K562 (cell line): ENCODE results near the gene USH2A.

Experiments
- CTCF ChIP-seq, 3 experiments: IDR thresholded peaks in 2 of 3; conservative IDR thresholded peaks in 1 of 3; 2 replicates each; pipeline ENCODE4 v1.5.1; 2011 to 2012; ENCODE audit warnings: low read length in 3 of 3, mild to moderate bottlenecking in 3 of 3, control low read depth in 2 of 3, improper control_type of control experiment in 1 of 3, inconsistent platforms in 1 of 3, low read depth in 1 of 3, mixed read lengths in 1 of 3, moderate library complexity in 1 of 3; ENCODE audit not compliant: insufficient read depth in 2 of 3
- EGR1 ChIP-seq: fragments of 450-650 bp; conservative IDR thresholded peaks from 2 replicates; pipeline ENCODE4 v1.6.1; 2017; ENCODE audit warnings: mild to moderate bottlenecking
- ELF4 ChIP-seq: fragments of 450-650 bp; formaldehyde crosslinking; IDR thresholded peaks from 2 replicates; pipeline ENCODE4 v1.4.0; 2022; ENCODE audit warnings: missing genetic modification characterization
- HNRNPLL ChIP-seq: fragments of 200-400 bp; formaldehyde crosslinking; IDR thresholded peaks from 2 replicates; pipeline ENCODE4 v1.6.1; 2017; ENCODE audit warnings: low read length, low read depth, mild to moderate bottlenecking; ENCODE audit not compliant: poor library complexity, severe bottlenecking
- RFX1 ChIP-seq: fragments of 450-650 bp; IDR thresholded peaks from 2 replicates; pipeline ENCODE4 v1.6.1; 2016; ENCODE audit warnings: mild to moderate bottlenecking, moderate library complexity
- SIN3A ChIP-seq, 2 experiments: fragments of 150-350 bp in 1 of 2; IDR thresholded peaks; 2 replicates each; pipeline ENCODE4 v1.6.1; 2011 to 2016; ENCODE audit warnings: borderline replicate concordance in 2 of 2, low read depth in 2 of 2, low read length in 2 of 2, mild to moderate bottlenecking in 2 of 2, moderate library complexity in 2 of 2; ENCODE audit not compliant: control insufficient read depth in 1 of 2
- TCF3 ChIP-seq: sonication (generic); formaldehyde crosslinking; IDR thresholded peaks from 2 replicates; pipeline ENCODE4 v1.4.0; 2020; ENCODE audit warnings: mild to moderate bottlenecking, missing genetic modification reagents
- ZNF695 ChIP-seq: fragments of 450-650 bp; formaldehyde crosslinking; IDR thresholded peaks from 2 replicates; pipeline ENCODE4 v1.4.0; 2020; ENCODE audit warnings: mild to moderate bottlenecking, moderate library complexity

DNA sequence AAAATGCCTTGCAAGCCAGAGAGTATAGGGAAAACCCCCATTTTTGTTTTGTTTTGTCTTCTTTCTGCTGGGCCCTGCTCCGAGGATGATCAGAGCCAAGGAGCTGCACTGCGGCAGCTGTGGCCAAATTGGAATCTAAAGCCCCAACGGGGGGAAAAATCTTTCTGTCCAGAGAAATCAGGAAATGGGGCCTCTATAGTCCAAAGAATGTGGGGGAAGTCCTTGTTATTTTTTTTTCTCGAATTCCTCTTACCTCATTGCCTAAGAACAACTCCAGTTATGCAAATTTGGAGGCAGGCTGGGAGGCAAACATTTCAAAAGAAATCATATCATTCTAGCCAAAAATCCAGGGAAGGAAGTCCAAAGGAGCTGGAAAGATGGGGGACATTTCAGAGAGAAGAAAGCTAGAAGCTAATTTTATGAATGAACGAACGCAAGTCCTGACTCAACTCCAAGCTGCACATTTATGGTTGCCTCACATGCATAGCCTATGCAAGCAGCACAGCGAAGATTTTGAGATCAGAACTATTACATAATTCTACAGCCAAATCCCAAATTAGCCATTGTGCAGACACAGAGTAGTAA is 592.9 kb downstream of the USH2A start:
- TF ChIP-seq SIN3A (IDR thresholded peaks at IDR 0.05; ENCODE audit: borderline replicate concordance in 2 of 2, control insufficient read depth in 1 of 2, low read depth in 2 of 2, low read length in 2 of 2) (no peak), CTCF (IDR thresholded peaks at IDR 0.05 in 2 of 3, conservative IDR thresholded peaks at IDR 0.05 in 1 of 3; ENCODE audit: insufficient read depth in 2 of 3, low read depth in 1 of 3, low read length in 3 of 3) (no peak), EGR1 (no peak), TCF3 (CRISPR knock-in tag) (no peak), ELF4 (no peak), HNRNPLL (no peak), RFX1 (no peak), ZNF695 (no peak)
